Type B pancreatic cell (in vitro differentiated cells): ENCODE measurements around the gene CRYZL1. TPM values are rescaled to one million over a fixed set of nuclear protein-coding genes. Genes with fewer than 3 reads are reported as not detected.
"Not testable (repeated sequence)": the region's sequence is repeated elsewhere in the genome, so short reads cannot be mapped to it uniquely, and the experiment has no call there.

ENCODE experiments used
- DNase-seq: peaks from one replicate; pipeline ENCODE4 v3.0.0; 2021; ENCODE audit warnings: mixed read lengths; ENCODE audit not compliant: unreplicated experiment; ENCODE audit errors: extremely low spot score
- H3K27ac Mint-ChIP-seq: 2 replicates; pipeline ENCODE4 v1.8.0; 2021; ENCODE audit warnings: mild to moderate bottlenecking, mixed read lengths
- H3K27me3 Mint-ChIP-seq: 2 replicates; pipeline ENCODE4 v1.8.0; 2021; ENCODE audit warnings: mixed read lengths
- H3K36me3 Mint-ChIP-seq: 2 replicates; pipeline ENCODE4 v1.8.0; 2021; ENCODE audit warnings: mixed read lengths
- H3K4me1 Mint-ChIP-seq: one replicate; pipeline ENCODE4 v1.8.0; 2021; ENCODE audit warnings: mixed read lengths; ENCODE audit not compliant: unreplicated experiment
- H3K4me3 Mint-ChIP-seq: 2 replicates; pipeline ENCODE4 v1.8.0; 2021; ENCODE audit warnings: mild to moderate bottlenecking, mixed read lengths
- H3K9me3 Mint-ChIP-seq: 2 replicates; pipeline ENCODE4 v1.8.0; 2021; ENCODE audit warnings: mixed read lengths
- total RNA-seq: library from RNA; stranded (reverse); gene quantifications from 2 replicates; pipeline ENCODE4 v1.2.1, GENCODE V29; 2021; ENCODE audit warnings: low replicate concordance
- TF ChIP-seq, protein P1 (sequence below): fragments of 200-600 bp; sonication (generic); conservative IDR thresholded peaks from 2 replicates; pipeline ENCODE4 v1.5.0; 2021; ENCODE audit warnings: antibody characterized with exemption, mild to moderate bottlenecking

CRYZL1 gene
- total RNA-seq, 1 donor from 2014 or later = 50.4 TPM

DNA sequence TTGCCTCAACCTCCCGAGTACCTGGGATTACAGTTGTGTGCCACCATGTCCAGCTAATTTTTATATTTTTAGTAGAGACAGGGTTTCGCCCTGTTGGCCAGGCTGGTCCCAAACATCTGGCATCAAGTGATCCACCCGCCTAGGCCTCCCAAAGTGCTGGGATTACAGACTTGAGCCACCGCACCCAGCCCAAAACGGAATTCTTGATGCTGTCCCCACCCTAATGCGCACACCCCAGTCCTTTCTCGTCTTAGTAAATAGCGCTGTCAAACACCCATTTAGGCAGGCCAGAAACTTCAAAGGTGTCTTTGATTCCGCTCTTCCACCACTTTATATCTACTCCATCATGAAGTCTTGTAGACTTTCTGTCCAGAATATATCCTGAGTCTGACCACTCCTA lies 35.9 kb upstream of the CRYZL1 start:
- H3K9me3 Mint-ChIP-seq = peaks cover 5% of the 10 kb centered on the region
- no peaks in the 10 kb centered on the region for H3K27me3 Mint-ChIP-seq
- TF ChIP-seq, protein P1, sequence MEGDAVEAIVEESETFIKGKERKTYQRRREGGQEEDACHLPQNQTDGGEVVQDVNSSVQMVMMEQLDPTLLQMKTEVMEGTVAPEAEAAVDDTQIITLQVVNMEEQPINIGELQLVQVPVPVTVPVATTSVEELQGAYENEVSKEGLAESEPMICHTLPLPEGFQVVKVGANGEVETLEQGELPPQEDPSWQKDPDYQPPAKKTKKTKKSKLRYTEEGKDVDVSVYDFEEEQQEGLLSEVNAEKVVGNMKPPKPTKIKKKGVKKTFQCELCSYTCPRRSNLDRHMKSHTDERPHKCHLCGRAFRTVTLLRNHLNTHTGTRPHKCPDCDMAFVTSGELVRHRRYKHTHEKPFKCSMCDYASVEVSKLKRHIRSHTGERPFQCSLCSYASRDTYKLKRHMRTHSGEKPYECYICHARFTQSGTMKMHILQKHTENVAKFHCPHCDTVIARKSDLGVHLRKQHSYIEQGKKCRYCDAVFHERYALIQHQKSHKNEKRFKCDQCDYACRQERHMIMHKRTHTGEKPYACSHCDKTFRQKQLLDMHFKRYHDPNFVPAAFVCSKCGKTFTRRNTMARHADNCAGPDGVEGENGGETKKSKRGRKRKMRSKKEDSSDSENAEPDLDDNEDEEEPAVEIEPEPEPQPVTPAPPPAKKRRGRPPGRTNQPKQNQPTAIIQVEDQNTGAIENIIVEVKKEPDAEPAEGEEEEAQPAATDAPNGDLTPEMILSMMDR = no peak
- no peak for DNase-seq
- peaks cover 23% of the 10 kb centered on the region for H3K36me3 Mint-ChIP-seq
- no peak overlapping the region for H3K4me3 Mint-ChIP-seq
- H3K27ac Mint-ChIP-seq = no peak overlapping the region
- H3K4me1 Mint-ChIP-seq = peaks cover 28% of the 10 kb centered on the region

DNA sequence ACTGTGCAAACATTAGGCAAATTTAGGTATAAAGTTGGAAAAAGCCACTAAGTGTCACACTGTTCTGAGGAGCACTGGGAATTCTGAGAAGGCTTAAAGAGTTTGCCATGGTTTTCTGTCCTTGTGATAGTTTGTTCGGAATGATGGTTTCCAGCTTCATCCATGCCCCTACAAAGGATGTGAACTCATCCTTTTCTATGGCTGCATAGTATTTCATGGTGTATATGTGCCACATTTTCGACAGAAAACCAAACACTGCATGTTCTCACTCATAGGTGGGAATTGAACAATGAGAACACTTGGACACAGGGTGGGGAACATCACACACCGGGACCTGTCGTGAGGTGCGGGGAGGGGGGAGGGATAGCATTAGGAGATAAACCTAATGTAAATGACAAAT lies 35.1 kb upstream of the CRYZL1 start:
- Mint-ChIP-seq H3K36me3 (peaks cover 26% of the 10 kb centered on the region), H3K4me1 (peaks cover 28% of the 10 kb centered on the region)
- H3K9me3 Mint-ChIP-seq, H3K4me3 Mint-ChIP-seq, H3K27me3 Mint-ChIP-seq, H3K27ac Mint-ChIP-seq, DNase-seq: not testable (repeated sequence)

DNA sequence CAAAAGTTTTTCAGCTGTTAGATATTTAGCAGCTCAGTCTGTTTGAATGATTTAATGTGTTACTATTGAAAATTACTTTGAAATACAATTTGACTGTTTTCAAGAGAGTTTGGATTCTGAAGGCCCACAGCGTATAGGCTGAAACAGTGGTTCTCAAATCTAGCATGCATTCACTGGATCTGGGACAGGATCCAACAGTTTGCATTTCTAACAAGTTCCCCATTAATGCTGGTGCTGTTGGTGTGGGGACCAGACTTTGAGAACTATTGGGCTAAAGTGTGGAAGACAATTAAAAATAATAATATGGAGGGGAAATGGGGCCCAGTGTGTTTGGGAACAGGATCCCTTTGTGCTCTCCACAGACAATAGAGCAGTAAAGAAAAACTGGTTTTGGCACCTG lies 32.7 kb upstream of the CRYZL1 start:
- no peak overlapping the region for H3K4me3 Mint-ChIP-seq
- peaks cover 20% of the 10 kb centered on the region for H3K36me3 Mint-ChIP-seq
- H3K4me1 Mint-ChIP-seq = peaks cover 27% of the 10 kb centered on the region
- no peaks in the 10 kb centered on the region for H3K27me3 Mint-ChIP-seq
- H3K27ac Mint-ChIP-seq = no peak overlapping the region
- TF ChIP-seq, protein P1 = no peak
- no peaks in the 10 kb centered on the region for H3K9me3 Mint-ChIP-seq
- no peak for DNase-seq

DNA sequence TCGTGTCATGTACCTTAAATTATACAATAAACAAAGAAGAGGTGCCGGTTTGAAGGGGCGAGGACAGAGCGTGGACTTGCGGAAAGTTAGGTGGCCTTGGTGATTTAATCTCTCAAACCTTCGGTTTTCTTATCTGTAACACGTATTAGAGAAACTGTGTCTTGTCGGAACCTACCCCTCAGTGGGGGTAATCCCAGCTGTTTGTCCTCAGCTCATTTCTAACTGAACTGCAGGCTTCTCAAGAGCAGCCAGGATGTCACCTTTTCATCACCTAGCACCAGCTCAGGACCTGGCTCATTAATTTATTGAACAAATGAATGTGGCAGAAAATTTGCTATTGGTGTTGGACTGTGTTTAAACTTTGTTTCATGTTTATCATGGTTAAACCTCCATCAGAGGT lies 31.9 kb upstream of the CRYZL1 start:
- no peaks in the 10 kb centered on the region for H3K9me3 Mint-ChIP-seq
- peak overlapping the region; percentile 12 for H3K27ac Mint-ChIP-seq
- H3K27me3 Mint-ChIP-seq = no peaks in the 10 kb centered on the region
- TF ChIP-seq, protein P1 = no peak
- H3K36me3 Mint-ChIP-seq = peaks cover 16% of the 10 kb centered on the region
- H3K4me1 Mint-ChIP-seq = peaks cover 29% of the 10 kb centered on the region
- H3K4me3 Mint-ChIP-seq = no peak overlapping the region
- DNase-seq = no peak

DNA sequence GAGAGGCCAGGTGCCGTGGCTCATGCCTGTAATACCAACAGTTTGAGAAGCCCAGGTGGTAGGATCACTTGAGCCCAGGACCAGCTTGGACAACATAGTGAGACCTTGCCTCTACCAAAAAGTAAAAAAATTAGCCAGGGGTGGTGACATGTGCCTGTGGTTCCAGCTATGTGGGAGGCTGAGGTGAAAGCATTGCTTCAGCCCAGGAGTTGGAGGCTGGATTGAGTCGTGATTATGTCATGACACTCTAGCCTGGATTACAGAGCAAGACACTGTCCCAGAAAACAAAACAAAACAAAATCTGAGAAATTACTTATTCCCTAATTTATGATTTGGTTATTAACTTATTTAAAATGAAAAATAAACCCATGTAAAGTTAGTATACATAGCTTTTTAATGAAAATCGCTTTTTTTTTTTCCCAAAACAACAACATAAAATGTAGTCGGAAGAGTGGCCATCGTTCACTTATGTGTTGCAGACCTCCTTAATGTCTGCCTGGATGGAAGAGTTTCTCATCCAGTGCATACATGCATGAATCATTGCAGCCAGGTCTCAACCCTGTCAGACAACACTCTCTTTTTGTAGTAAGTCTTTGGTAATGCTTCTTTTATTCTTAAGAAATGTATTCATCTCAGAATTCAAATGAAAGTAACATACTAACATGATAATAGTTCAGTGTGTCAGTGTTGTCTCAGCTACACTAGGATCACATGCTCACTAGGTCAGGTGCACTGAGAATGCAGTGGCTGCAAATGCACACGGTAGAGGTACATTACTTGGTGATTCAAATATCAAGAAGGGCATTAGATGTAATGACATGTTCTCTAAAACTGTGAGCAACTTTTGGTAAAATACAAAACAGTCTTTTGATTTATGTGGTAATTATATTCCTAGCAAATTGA lies 28.8 kb upstream of the CRYZL1 start:
- no peaks in the 10 kb centered on the region for H3K9me3 Mint-ChIP-seq
- no peak overlapping the region for H3K27ac Mint-ChIP-seq
- no peaks in the 10 kb centered on the region for H3K27me3 Mint-ChIP-seq
- DNase-seq = no peak
- H3K4me1 Mint-ChIP-seq = peaks cover 40% of the 10 kb centered on the region
- no peak overlapping the region for H3K4me3 Mint-ChIP-seq
- peaks cover 7% of the 10 kb centered on the region for H3K36me3 Mint-ChIP-seq
- TF ChIP-seq, protein P1 = no peak

DNA sequence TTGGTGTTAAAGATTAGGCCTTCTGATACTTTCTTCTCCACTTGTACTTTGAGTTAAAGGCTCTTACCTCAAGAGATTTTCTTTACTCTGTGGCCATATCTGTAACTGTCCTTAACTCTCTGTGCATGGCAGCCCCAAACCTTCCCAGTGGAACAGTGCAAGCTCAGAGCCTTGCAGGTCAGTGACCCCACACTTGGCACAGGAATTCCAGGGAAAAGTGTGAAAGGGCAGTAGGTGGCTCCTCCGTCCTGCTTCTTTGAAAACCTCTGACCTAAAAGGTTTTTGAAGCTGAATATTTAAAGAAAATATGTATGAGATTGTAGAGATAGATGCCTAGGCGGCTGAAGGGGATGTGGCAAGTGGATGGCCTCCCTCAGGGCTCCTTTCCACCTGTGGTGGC lies 27.1 kb upstream of the CRYZL1 start:
- Mint-ChIP-seq H3K4me1 (peaks cover 35% of the 10 kb centered on the region), H3K27me3 (no peaks in the 10 kb centered on the region), H3K36me3 (peaks cover 10% of the 10 kb centered on the region), H3K4me3 (no peak overlapping the region), H3K27ac (no peak overlapping the region), H3K9me3 (no peaks in the 10 kb centered on the region)
- no peak for DNase-seq
- TF ChIP-seq, protein P1 = no peak
